ENCODE data around the gene RHOB.
"Not testable (repeated sequence)": the region's sequence is repeated elsewhere in the genome, so short reads cannot be mapped to it uniquely, and the experiment has no call there.

Gene RHOB

DNA sequence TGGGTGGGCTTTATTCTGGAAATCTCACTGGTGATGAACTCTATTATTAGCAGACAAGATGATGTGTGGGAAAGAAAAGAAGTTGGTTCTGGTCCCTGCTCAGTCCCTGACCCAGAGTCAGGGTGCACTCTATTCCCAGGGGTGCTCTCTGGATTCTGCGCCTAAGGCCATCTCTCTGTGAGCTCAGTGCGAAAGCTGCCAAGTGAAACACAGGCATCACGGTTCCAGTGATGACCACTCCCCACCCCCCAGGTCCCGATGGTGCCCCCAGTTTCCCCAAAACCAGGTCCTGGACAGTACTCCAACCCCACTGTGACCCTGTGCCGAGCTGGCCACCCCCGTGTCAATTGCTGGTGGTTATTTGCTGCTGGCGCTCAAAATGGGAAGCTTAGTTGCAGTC, 30.1 kb downstream of the RHOB start:
- DNase-seq = no peak

DNA sequence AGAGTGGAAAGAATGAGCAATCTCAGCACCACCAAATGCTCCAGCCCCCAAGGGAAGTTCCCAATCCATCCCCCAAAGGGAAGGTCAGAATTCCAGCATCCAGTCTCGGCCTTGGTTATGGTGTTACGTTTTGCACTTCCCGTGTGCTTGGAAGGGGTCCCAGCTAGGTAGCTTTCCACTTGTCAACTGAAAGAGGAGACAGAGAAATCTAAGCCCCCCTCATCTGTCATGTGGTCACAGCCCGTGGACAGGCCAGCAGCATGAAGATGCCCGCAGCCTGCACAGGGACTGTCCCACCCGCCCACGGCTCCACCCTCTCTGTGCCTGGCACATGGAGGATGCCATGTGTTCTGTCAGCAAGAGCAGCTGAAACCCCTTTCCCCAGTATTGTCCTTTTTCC, 32.1 kb downstream of the RHOB start:
- no peak for DNase-seq

DNA sequence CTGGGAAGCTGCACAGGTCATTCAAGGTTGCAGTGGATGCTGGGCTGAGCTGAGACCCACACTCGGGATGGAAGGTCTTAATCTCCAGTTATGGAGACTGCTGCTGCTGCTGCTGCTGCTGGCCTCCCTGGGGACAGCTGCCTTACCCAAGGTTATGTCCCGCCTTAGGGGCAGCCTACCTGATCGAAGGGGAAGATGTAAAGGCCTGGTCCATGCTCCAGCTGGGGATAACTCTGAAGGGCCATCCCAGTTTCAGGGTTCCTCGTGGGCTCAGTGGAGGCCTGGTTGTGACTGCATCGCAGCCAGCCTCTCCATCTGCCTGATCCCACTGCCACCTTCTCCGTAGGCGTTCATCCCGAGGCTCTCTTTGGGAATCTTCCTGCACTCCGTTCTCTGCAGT, 33.0 kb downstream of the RHOB start:
- no peak for DNase-seq

- DNase-seq = no peak
Observed at GRCh38 chr2:20480913-20481312, 34.0 kb downstream of the RHOB start.

DNA sequence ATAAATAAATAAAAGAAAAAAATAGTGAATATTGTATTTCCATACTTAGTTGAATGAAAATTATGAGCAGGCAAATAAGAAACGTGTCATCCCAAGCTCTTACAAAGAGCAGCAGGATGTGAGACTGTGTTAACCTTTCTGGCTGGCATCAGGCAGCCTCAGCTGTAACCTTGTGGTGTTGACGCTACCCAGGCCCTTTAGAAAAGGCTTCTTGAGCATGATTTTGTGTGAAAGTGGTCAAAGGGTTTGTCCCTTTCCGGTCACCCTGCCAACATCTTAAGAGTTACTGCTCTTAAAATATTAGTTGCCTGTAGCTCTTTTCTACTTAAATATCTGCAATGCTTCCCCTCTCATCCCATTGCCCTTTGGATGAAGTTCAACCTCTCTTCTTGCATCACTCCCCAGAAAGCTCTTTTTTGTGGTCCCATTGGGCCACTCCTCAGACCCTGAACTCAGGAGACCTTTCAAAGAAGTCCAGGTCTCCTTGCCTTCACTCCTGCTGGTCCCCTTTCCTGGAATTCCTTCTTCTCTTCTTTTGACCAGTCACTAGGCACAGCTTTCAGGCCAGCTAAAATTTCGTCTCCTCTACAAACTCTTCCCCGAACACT, 35.0 kb downstream of the RHOB start:
- DNase-seq = no peak

DNA sequence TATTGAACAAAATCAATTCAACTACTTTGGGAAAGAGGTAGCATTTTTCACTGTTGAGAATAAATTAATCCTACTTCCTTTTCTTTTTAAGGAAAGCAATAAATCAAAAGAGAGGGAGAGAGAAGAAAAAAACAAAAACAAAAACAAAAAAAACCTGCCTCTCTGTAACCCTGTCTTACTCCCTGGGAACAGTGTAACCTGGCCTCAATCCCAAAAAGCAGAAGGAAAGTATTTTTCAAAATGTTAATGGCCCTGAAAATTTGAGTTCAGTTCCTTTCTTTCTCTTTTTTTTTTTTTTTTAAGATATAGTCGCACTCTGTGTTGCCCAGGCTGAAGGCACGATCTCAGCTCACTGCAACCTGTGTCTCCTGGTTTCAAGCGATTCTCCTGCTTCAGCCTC, 35.9 kb downstream of the RHOB start:
- no peak for DNase-seq

DNA sequence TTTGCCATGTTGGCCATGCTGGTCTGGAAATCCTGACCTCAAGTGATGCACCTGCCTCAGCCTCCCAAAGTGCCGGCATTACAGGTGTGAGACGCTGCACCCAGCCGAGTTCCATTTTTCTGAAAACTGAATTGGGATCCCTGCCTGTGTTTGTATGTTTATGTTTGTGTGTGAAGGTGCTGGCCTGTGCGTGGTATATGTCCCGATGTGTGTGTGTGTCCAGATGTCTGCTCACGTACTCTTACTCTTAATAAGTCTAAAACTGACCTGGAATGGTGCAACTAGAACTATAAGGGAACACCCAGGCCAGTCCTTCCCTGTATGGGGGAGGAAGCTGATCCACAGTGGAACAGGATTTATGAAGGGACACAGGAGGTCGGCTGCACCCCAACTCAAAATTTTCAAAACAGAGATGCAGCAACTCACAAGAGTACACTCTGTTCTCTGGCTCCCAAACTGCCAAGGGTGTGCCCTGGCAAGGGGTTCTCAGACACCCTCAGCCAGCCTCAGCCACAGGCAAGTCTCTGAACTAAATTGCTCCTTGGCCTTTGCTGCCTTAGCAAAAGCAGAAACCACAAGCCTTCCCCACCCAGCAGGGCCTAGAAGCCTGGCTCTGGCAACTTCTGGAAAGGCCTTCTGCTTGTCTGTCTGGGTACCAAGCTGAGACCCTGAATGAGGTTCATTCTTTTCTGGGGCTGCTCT, 36.5 kb downstream of the RHOB start:
- no peak for DNase-seq

DNA sequence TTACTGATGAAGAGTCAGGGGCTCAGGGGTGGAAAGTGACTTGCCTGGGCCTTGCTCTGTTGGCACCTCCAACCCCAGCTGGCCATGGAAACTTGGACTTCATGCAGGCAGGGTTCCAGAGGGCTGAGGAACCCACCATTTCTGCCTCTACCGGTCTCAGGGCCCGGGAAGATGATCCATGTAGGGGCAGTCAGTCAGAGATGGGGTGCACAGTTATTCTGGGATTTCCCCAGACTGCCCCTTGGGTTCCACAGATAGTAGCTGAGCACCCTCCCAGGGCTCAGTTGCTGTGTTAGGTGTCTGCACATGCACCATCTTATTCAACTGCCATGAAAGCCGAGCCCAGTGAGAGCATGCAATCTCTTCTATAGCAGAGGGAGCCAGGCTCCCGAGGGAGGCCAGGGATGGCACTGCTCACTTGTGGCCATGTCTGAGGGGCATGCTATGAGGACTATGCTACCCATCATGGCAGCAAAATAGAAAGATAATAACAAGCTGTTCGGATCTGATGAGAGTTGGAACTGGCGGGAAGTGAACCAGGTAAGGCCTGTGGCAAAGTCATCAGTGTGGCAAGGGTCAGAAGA, 37.3 kb downstream of the RHOB start:
- no peak for DNase-seq

DNA sequence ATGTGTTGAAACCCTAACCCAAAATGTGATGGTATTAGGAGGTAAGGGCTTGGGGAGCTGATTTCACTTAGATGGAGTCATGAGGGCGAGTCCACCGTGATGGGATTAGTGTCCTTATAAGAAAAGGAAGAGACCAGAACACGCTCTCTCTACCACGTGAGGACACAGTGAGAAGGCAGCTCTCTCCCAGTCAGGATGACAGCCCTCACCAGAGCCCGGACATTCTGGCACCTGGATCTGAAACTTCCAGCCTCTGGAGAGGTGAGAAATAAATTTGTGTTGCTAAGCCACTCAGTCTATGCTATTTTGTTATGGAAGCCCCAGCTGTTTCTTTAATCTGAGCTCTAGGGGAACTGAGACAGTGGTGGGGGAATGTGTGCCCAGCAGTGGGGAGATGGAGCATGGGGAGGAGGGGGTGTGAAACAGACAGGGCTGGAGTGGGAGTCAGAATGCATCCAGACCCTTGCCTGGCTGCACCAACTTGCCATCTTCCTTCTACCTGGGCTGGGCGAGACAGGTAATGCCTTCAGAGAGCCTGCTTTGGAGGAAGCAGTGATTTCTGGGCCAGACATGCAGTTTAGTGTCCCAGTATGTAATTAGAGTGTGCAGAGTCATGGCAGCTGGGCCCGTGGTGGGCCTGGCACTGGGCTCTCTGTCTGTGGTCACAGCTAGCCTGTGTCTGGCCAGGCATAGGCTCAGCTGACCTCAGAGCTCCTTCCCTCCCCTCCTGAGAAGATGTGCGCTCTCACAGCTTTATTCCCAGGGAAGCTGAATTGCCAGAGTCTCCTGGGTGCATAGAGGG, 38.1 kb downstream of the RHOB start:
- DNase-seq = no peak

DNA sequence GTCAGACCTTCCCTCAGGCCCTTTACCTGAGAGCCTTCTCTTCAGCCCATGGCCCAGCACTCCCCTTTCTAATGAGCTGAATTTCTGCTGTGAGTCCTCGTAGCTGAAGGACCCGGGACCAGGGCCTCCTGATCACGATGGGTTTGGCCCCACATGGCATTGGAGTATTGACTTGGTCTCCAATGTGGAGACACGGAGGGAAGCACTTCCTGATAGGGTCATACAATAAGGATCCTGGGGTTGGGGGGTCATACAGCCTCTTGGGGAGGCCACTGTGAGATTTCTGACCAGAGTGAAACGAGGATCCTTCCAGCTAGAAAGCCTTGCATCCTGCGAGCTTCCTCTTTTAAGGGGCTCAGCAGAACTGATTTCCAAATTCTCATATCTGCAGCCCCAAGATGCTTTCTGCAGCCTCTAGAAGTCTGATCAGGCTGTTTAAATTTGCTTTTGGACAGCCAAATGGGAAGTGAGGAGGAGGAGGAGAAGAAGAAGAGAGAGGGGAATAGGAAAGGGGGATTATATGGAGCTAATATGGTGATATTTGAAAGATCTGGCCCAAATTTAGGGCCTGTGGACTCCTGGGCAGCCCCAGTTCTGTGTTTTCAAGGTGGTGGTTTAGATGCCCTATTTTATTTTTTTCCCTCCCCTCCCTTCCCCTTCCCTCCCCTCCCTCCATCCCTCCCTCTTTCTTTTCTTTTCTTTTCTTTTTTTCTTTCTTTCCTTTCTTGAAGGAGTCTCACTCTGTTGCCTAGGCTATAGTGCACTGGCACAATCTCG, 38.9 kb downstream of the RHOB start:
- no peak for DNase-seq

DNA sequence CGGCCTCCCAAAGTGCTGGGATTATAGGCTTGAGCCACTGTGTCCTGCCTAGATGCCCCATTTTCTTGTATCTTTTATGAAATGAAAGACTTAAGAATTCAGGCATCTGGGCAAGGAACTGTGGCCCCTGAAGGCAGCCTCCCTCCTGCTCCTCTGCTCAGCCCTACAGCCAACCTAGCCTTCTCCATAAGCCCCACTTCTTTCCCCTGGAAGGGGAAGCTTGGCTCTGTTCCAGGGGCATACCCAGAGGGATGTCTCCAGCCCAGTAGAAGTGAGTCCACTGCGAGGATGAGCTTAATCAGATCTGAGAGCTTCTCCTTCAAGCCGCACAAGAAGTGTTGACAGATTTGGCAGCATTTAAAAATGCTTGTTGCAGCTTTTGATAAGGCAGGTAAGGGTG, 39.7 kb downstream of the RHOB start:
- DNase-seq = no peak

DNA sequence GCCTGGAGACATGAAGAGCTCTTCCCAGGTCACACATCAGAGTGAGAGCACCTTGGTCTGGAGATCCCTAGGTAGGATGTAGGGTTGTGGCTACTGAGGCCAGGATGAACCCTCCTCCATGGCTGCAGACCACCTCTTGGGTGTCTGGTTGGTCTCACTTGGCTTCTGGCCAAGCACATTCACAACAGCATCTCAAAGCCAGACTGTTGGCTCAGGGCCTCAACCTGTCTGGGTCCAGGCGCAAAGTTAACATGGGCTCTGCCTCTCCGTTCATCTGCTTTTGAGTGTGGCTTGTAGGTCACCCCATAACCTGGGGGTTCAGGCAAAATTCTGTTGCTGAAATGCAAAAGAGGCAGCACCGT, 40.1 kb downstream of the RHOB start:
- no peak for DNase-seq

- DNase-seq = no peak
Observed at GRCh38 chr2:20487392-20488174, 40.7 kb downstream of the RHOB start.

DNA sequence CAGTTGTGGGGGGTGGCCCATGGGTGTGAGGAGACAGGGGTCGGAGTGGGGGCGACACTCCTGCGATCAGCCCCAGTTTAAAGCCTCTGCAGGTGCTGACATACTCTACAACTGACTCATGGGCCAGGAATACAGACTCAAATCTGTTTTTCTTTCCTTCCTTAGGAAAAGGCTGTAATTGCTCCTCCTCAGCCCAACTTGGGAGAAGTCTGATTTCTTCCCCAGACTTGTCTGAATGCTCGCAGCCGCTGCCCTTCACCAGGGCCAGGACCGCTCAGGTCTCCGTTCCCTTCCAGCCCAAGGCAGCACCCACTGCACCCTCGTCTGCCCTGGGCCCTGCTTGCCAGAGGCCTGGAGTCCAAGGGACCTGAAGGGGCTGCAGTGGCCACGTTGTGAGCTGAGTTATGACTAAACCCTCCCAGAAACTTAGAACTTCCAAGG, 41.3 kb downstream of the RHOB start:
- DNase-seq = no peak

DNA sequence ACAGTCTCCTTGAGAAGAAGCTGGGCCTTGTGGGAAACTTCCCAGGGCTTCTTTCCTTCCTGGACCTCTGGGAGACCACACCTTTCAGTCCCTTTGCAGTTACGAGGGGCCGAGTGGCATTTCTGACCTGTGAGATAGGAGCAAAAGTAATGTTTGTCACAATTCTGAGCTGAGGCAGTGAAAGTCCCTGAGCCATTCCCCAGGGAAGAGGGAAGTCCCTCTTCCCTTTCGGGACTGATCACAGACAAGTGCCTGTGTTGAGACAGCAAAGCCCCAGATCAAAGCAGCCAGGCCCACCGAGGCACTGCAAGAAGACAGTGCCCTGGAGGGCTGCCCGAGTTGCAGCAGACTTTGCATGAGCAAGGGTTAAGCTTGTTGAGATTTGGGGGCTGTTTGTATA, 41.9 kb downstream of the RHOB start:
- no peak for DNase-seq

DNA sequence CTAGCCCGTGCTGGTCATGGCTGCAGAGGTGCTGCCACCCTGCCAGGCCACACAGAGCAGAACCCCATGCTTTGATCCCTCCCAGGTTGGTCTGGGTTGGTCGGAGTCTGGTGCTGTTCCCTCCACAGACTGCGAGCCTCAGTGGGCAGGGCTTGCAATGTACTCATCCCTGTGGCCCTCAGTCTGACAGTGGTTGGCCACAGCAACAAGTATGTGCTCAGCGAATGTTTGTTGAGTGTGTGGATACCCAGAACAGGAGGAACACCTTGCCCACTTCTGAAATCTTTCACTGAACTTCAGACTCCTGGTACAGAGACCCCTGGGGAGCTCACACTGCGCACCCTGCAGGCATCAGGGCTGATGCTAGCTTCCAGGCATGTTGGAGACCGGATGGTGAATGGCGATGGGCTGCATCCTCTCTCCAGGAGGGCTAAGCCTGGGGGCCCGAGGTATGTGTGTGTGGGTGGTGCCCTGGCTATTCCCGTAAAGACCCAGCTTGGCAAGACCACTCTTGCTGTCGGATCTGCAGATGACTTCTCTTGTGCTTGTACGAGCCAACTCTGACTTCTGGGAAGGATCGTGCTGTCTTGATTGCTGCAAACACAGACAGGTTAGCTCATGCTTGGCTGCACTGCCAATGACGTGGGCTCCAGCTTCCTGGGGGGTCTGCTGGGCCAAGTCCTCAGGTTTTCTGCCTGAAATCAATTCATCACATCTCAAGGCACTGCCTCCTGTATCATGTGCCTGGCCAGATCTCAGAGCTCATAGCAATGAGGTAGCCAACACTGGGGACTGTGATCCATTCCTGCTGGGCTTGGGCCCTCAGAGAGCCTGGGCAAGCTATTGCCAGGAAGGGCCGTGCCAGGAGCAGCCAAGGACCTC, 43.7 kb downstream of the RHOB start:
- no peak for DNase-seq

DNA sequence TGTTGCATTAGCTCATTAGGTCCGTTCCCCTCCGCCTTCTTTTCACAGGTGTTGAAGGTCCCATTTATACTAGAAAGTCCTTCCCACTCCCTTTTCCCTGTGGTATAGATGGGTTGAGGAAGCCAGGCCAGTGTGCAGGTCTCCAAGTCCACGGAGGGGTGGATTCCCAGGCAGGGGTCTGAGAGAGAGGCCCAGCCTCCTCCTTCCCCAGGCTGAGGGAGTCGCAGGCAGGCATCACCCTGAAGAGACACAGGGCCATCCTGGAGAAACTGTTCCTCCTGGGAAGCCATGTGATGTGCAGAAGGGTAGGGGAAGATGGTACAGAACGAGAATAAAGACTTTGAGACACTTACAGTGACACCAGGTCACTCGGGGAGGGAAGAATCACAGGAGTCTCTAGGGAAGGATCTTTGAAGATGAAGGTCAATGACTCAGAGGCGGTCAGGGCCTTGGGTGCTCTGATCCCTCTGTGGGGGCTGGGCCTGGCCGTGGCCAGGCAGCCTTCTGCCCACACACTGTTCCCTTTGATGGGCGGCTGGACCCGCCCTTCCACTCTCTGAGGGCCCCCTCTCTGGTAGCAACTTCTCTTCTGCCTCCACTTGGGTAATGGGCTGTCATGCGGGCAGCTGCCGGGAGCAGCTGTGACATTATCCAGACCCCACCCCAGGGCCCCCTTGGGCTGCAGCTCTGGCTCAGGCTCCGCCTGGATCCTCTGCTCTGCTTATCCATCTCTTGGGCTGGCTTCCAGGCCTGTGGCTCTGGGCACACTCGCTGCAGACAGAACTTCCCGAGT, 45.1 kb downstream of the RHOB start:
- DNase-seq = no peak

GRCh38 chr2:20493095-20493494, 46.2 kb downstream of the RHOB start:
- not testable (repeated sequence) for DNase-seq

DNA sequence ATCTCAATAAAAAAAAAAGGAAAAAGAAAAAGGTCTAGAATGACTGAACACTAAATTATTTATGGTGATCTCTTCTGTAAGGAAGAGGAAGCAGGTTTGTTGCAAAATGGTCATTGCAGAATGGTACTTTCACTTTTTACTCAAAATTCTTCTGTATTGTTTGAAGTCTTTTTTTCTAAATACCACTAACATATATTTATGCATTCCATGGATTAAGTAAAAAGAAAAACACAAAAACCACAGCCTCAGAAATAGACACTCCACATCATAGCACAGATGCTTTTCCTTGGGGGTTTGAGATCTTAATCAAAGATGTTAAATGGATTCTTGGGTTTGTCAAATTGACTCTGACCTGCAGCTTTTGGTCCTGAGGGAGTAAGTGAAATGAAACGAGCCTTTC, 47.4 kb downstream of the RHOB start:
- DNase-seq = no peak
